Skeletal muscle tissue (tissue), 4 donors: ENCODE measurements around the gene MMS19. TPM values are rescaled to one million over a fixed set of nuclear protein-coding genes. Genes with fewer than 3 reads are reported as not detected.
"Not testable (repeated sequence)": the region's sequence is repeated elsewhere in the genome, so short reads cannot be mapped to it uniquely, and the experiment has no call there.

Experiments used
- H3K27ac ChIP-seq: one replicate; pipeline ENCODE4 v1.7.0; 2013; ENCODE audit warnings: mild to moderate bottlenecking, low read depth, low read length, inconsistent platforms
- H3K27me3 ChIP-seq, 3 donors: one replicate each; pipeline ENCODE4 v1.7.0; 2013; ENCODE audit warnings: low read length in 3 of 3; ENCODE audit not compliant: control insufficient read depth in 3 of 3, insufficient read depth in 3 of 3
- H3K36me3 ChIP-seq, 3 donors: one replicate each; pipeline ENCODE4 v1.7.0; 2013; ENCODE audit warnings: low read length in 3 of 3; ENCODE audit not compliant: control insufficient read depth in 3 of 3, insufficient read depth in 3 of 3
- H3K4me1 ChIP-seq, 3 donors: one replicate each; pipeline ENCODE4 v1.7.0; 2013; ENCODE audit warnings: low read length in 3 of 3, mild to moderate bottlenecking in 3 of 3; ENCODE audit not compliant: control insufficient read depth in 3 of 3, insufficient read depth in 3 of 3
- H3K4me3 ChIP-seq, 3 donors: one replicate each; pipeline ENCODE4 v1.7.0; 2013; ENCODE audit warnings: low read length in 3 of 3
- H3K9ac ChIP-seq, 3 donors: one replicate each; pipeline ENCODE4 v1.7.0; 2013; ENCODE audit warnings: low read length in 3 of 3, mild to moderate bottlenecking in 3 of 3, moderate library complexity in 2 of 3, low read depth in 1 of 3
- H3K9me3 ChIP-seq, 3 donors: one replicate each; pipeline ENCODE4 v1.7.0; 2013; ENCODE audit warnings: low read length in 3 of 3; ENCODE audit not compliant: control insufficient read depth in 3 of 3
- total RNA-seq: library from RNA; depleted of rRNA; stranded (reverse); fragments of >200 nt; gene quantifications from one replicate; pipeline ENCODE4 v1.2.3, GENCODE V29; 2014
- donor health status: Osteomylitis.

Gene MMS19
- total RNA-seq, 1 donor from 2014 or later = 47.0 TPM

GRCh38 chr10:97435211-97435610 lies 63.0 kb downstream of the MMS19 start:
- no peak overlapping the region for H3K27ac ChIP-seq
- H3K36me3 ChIP-seq = peaks cover 35 to 64% (median 46%) of the 10 kb centered on the region in 3 donors
- H3K9ac ChIP-seq = no peak overlapping the region

GRCh38 chr10:97434557-97434956 lies 63.7 kb downstream of the MMS19 start:
- no peaks in the 10 kb centered on the region for H3K9me3 ChIP-seq
- H3K4me3 ChIP-seq = no peak overlapping the region
- H3K9ac ChIP-seq = no peak overlapping the region
- no peaks in the 10 kb centered on the region for H3K27me3 ChIP-seq
- H3K4me1 ChIP-seq = no peaks in the 10 kb centered on the region
- no peak overlapping the region for H3K27ac ChIP-seq
- peaks cover 35 to 62% (median 52%) of the 10 kb centered on the region in 3 donors for H3K36me3 ChIP-seq

More at GRCh38 chr10:97435211-97435610, 63.0 kb downstream of the MMS19 start:
- no peaks in the 10 kb centered on the region for H3K27me3 ChIP-seq
- H3K4me3 ChIP-seq = no peak overlapping the region
- H3K4me1 ChIP-seq = no peaks in the 10 kb centered on the region
- no peaks in the 10 kb centered on the region for H3K9me3 ChIP-seq

- Histone ChIP-seq H3K4me3 (no peak overlapping the region), H3K9ac (no peak overlapping the region), H3K36me3 (peaks cover 33 to 59% (median 53%) of the 10 kb centered on the region in 3 donors), H3K9me3 (no peaks in the 10 kb centered on the region), H3K27ac (no peak overlapping the region), H3K27me3 (no peaks in the 10 kb centered on the region), H3K4me1 (no peaks in the 10 kb centered on the region)
These were observed 64.2 kb downstream of the MMS19 start for GRCh38 chr10:97434055-97434454.

- H3K4me3 ChIP-seq = no peak overlapping the region
- no peaks in the 10 kb centered on the region for H3K9me3 ChIP-seq
- H3K4me1 ChIP-seq = peaks cover 11 to 14% (median 12%) of the 10 kb centered on the region in 3 donors
- H3K27me3 ChIP-seq = no peaks in the 10 kb centered on the region
- H3K9ac ChIP-seq = peak overlapping the region in 1 of 3 donors; percentile 20
- peaks cover 17 to 38% (median 21%) of the 10 kb centered on the region in 3 donors for H3K36me3 ChIP-seq
- H3K27ac ChIP-seq = no peak overlapping the region
These were observed 69.6 kb downstream of the MMS19 start for GRCh38 chr10:97428572-97428981.

- Histone ChIP-seq H3K27me3 (no peaks in the 10 kb centered on the region), H3K27ac (peak overlapping the region; percentile 41), H3K4me1 (peaks cover 11 to 14% (median 12%) of the 10 kb centered on the region in 3 donors), H3K36me3 (peaks cover 15 to 34% (median 19%) of the 10 kb centered on the region in 3 donors), H3K4me3 (peak overlapping the region; percentile 68 to 94 (median 89)), H3K9me3 (no peaks in the 10 kb centered on the region), H3K9ac (peak overlapping the region; percentile 57 to 69 (median 64))
These were observed 70.5 kb downstream of the MMS19 start for GRCh38 chr10:97427571-97428179.

- Histone ChIP-seq H3K9ac (peak overlapping the region; percentile 57 to 87 (median 86)), H3K4me1 (peaks cover 11 to 14% (median 12%) of the 10 kb centered on the region in 3 donors), H3K27ac (peak overlapping the region; percentile 75), H3K4me3 (peak overlapping the region; percentile 68 to 94 (median 89)), H3K27me3 (no peaks in the 10 kb centered on the region), H3K9me3 (no peaks in the 10 kb centered on the region), H3K36me3 (peaks cover 15 to 33% (median 17%) of the 10 kb centered on the region in 3 donors)
These were observed 71.2 kb downstream of the MMS19 start for GRCh38 chr10:97426776-97427570.

GRCh38 chr10:97425964-97426775 lies 72.1 kb downstream of the MMS19 start, which contains the start of gene PGAM1:
TSS of gene PGAM1 (plus strand) at chr10:97426191. CDS start at chr10:97426308, 117 bp downstream.
- Histone ChIP-seq H3K36me3 (peaks cover 10 to 25% (median 10%) of the 10 kb centered on the region in 3 donors), H3K27ac (peak within 1 kb of the TSS; percentile 88), H3K4me3 (peak within 1 kb of the TSS; percentile 68 to 94 (median 89)), H3K9ac (peak within 1 kb of the TSS; percentile 85 to 87 (median 87)), H3K9me3 (no peaks in the 10 kb centered on the region), H3K27me3 (no peaks in the 10 kb centered on the region), H3K4me1 (peaks cover 11 to 14% (median 12%) of the 10 kb centered on the region in 3 donors)

GRCh38 chr10:97423757-97424098 lies 74.5 kb downstream of the MMS19 start:
- not testable (repeated sequence) for H3K9ac ChIP-seq, H3K27ac ChIP-seq, H3K9me3 ChIP-seq, H3K4me3 ChIP-seq, H3K27me3 ChIP-seq, H3K36me3 ChIP-seq
- H3K4me1 ChIP-seq = peaks cover 11 to 14% (median 12%) of the 10 kb centered on the region in 3 donors

- no peak overlapping the region for H3K9ac ChIP-seq
- H3K4me3 ChIP-seq = no peak overlapping the region
- H3K9me3 ChIP-seq = no peaks in the 10 kb centered on the region
- no peaks in the 10 kb centered on the region for H3K36me3 ChIP-seq
- no peaks in the 10 kb centered on the region for H3K27me3 ChIP-seq
- no peaks in the 10 kb centered on the region for H3K4me1 ChIP-seq
- no peak overlapping the region for H3K27ac ChIP-seq
These were observed 81.7 kb downstream of the MMS19 start for GRCh38 chr10:97416565-97416964.
